Neural cell (in vitro differentiated cells): ENCODE data around the gene HS3ST5. TPM values are rescaled to one million over a fixed set of nuclear protein-coding genes. Genes with fewer than 3 reads are reported as not detected.

ENCODE experiments used
- H2AFZ ChIP-seq: fragments of 200-600, 300-800 bp; sonication (generic), shearing (Covaris generic); 2 replicates; pipeline ENCODE4 v1.6.0; 2014; ENCODE audit warnings: low read depth, mild to moderate bottlenecking, antibody characterized with exemption, low read length, moderate library complexity
- H3F3A ChIP-seq: fragments of 200-600 bp; shearing (Covaris generic); 2 replicates; pipeline ENCODE4 v1.6.1; 2016; ENCODE audit warnings: mild to moderate bottlenecking, moderate library complexity, mixed read lengths, antibody characterized with exemption, low read length; ENCODE audit not compliant: insufficient read depth, poor library complexity, severe bottlenecking
- H3K27ac ChIP-seq: fragments of 200-600, 300-800 bp; sonication (generic), shearing (Covaris generic); 2 replicates; pipeline ENCODE4 v1.5.1; 2014; ENCODE audit warnings: mild to moderate bottlenecking, low read length, moderate library complexity
- H3K27me3 ChIP-seq: fragments of 300-800, 200-600 bp; sonication (generic), shearing (Covaris generic); 2 replicates; pipeline ENCODE4 v1.6.0; 2014; ENCODE audit warnings: mild to moderate bottlenecking, low read depth, low read length, moderate library complexity; ENCODE audit not compliant: insufficient read depth
- H3K36me3 ChIP-seq: fragments of 300-800, 200-600 bp; sonication (generic), shearing (Covaris generic); 2 replicates; pipeline ENCODE4 v1.5.1; 2014; ENCODE audit warnings: mild to moderate bottlenecking, antibody characterized with exemption, low read length, moderate library complexity; ENCODE audit not compliant: insufficient read depth
- H3K4me2 ChIP-seq: fragments of 300-800, 200-600 bp; sonication (generic), shearing (Covaris generic); 2 replicates; pipeline ENCODE4 v1.6.0; 2014; ENCODE audit warnings: mild to moderate bottlenecking, low read length
- H3K4me3 ChIP-seq: fragments of 300-800, 200-600 bp; sonication (generic), shearing (Covaris generic); 2 replicates; pipeline ENCODE4 v1.5.1; 2014; ENCODE audit warnings: mild to moderate bottlenecking, low read length, moderate library complexity
- H3K79me2 ChIP-seq: fragments of 200-600 bp; shearing (Covaris generic); replicated peaks from 2 replicates; pipeline ENCODE4 v1.6.0; 2014; ENCODE audit warnings: mild to moderate bottlenecking, low read length, moderate library complexity; ENCODE audit not compliant: insufficient read depth
- H3K9ac ChIP-seq: fragments of 300-800, 200-600 bp; sonication (generic), shearing (Covaris generic); 2 replicates; pipeline ENCODE4 v1.6.1; 2016; ENCODE audit warnings: mild to moderate bottlenecking, low read length, mixed read lengths
- H3K9me2 ChIP-seq: fragments of 200-600 bp; shearing (Covaris generic); 2 replicates; pipeline ENCODE4 v1.6.1; 2016; ENCODE audit warnings: mild to moderate bottlenecking, low read length, mixed read lengths; ENCODE audit not compliant: insufficient read depth
- H3K9me3 ChIP-seq: fragments of 200-600, 300-800 bp; sonication (generic), shearing (Covaris generic); 2 replicates; pipeline ENCODE4 v1.6.1; 2016; ENCODE audit warnings: mild to moderate bottlenecking, mixed run types, low read length, moderate library complexity, mixed read lengths
- H4K20me1 ChIP-seq: fragments of 200-600 bp; shearing (Covaris generic); 2 replicates; pipeline ENCODE4 v1.6.1; 2016; ENCODE audit warnings: mild to moderate bottlenecking, mixed run types; ENCODE audit not compliant: insufficient read depth
- EP300 ChIP-seq: fragments of 450-650 bp; conservative IDR thresholded peaks from 2 replicates; pipeline ENCODE4 v1.6.1; 2014; ENCODE audit warnings: antibody characterized with exemption, mild to moderate bottlenecking, moderate library complexity; ENCODE audit not compliant: poor library complexity, severe bottlenecking
- EZH2 ChIP-seq: fragments of 200-600, 300-800 bp; shearing (Covaris generic), sonication (generic); IDR thresholded peaks from 2 replicates; pipeline ENCODE4 v1.6.1; 2014; ENCODE audit warnings: antibody characterized with exemption, low read length, borderline replicate concordance, mild to moderate bottlenecking; ENCODE audit not compliant: insufficient read depth, poor library complexity, severe bottlenecking
- MXI1 ChIP-seq: fragments of 450-650 bp; conservative IDR thresholded peaks from 2 replicates; pipeline ENCODE4 v1.6.1; 2014; ENCODE audit warnings: antibody characterized with exemption, mild to moderate bottlenecking; ENCODE audit not compliant: poor library complexity, severe bottlenecking
- POLR2AphosphoS5 ChIP-seq: IDR thresholded peaks from 2 replicates; pipeline ENCODE4 v1.6.1; 2012
- RAD21 ChIP-seq: fragments of 450-650 bp; conservative IDR thresholded peaks from 2 replicates; pipeline ENCODE4 v1.6.1; 2014; ENCODE audit warnings: antibody characterized with exemption, mild to moderate bottlenecking, moderate library complexity
- SMC3 ChIP-seq: fragments of 450-650 bp; conservative IDR thresholded peaks from 2 replicates; pipeline ENCODE4 v1.6.1; 2014; ENCODE audit warnings: antibody characterized with exemption, mild to moderate bottlenecking, moderate library complexity; ENCODE audit not compliant: poor library complexity
- TAF1 ChIP-seq: IDR thresholded peaks from 2 replicates; pipeline ENCODE4 v1.6.1; 2012; ENCODE audit warnings: low read depth
- polyA plus RNA-seq: library from polyadenylated mRNA; depleted of rRNA; stranded (reverse); fragments of >200 nt; gene quantifications from 2 replicates; pipeline ENCODE4 v1.2.3, GENCODE V29; 2014
- TF ChIP-seq, protein P1 (sequence below): IDR thresholded peaks from 2 replicates; pipeline ENCODE4 v1.6.1; 2012; ENCODE audit warnings: borderline replicate concordance
- TF ChIP-seq, protein P2 (sequence below): fragments of 450-650 bp; IDR thresholded peaks from 2 replicates; pipeline ENCODE4 v1.5.1; 2014; ENCODE audit warnings: antibody characterized with exemption, mild to moderate bottlenecking, moderate library complexity; ENCODE audit not compliant: poor library complexity, severe bottlenecking

HS3ST5 gene
- polyA plus RNA-seq, 1 donor from 2014 or later, result not detected

GRCh38 chr6:114039841-114040240 is 303.0 kb downstream of the HS3ST5 start:
- Histone ChIP-seq H3K9me3 (no peaks in the 10 kb centered on the region), H3K36me3 (no peaks in the 10 kb centered on the region), H4K20me1 (no peaks in the 10 kb centered on the region), H3K27me3 (no peaks in the 10 kb centered on the region), H3F3A (no peaks in the 10 kb centered on the region), H3K9me2 (no peaks in the 10 kb centered on the region), H3K4me3 (no peak overlapping the region), H3K79me2 (no peaks in the 10 kb centered on the region), H3K9ac (no peak overlapping the region), H2AFZ (no peak overlapping the region), H3K4me2 (no peak overlapping the region), H3K27ac (no peak overlapping the region)
- TF ChIP-seq RAD21, result no peak
- TF ChIP-seq POLR2AphosphoS5, result no peak
- TF ChIP-seq EZH2, result no peak
- TF ChIP-seq TAF1, result no peak
- TF ChIP-seq SMC3, result no peak
- TF ChIP-seq, protein P1, sequence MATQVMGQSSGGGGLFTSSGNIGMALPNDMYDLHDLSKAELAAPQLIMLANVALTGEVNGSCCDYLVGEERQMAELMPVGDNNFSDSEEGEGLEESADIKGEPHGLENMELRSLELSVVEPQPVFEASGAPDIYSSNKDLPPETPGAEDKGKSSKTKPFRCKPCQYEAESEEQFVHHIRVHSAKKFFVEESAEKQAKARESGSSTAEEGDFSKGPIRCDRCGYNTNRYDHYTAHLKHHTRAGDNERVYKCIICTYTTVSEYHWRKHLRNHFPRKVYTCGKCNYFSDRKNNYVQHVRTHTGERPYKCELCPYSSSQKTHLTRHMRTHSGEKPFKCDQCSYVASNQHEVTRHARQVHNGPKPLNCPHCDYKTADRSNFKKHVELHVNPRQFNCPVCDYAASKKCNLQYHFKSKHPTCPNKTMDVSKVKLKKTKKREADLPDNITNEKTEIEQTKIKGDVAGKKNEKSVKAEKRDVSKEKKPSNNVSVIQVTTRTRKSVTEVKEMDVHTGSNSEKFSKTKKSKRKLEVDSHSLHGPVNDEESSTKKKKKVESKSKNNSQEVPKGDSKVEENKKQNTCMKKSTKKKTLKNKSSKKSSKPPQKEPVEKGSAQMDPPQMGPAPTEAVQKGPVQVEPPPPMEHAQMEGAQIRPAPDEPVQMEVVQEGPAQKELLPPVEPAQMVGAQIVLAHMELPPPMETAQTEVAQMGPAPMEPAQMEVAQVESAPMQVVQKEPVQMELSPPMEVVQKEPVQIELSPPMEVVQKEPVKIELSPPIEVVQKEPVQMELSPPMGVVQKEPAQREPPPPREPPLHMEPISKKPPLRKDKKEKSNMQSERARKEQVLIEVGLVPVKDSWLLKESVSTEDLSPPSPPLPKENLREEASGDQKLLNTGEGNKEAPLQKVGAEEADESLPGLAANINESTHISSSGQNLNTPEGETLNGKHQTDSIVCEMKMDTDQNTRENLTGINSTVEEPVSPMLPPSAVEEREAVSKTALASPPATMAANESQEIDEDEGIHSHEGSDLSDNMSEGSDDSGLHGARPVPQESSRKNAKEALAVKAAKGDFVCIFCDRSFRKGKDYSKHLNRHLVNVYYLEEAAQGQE, result no peak
- TF ChIP-seq EP300, result no peak
- TF ChIP-seq MXI1, result no peak
- TF ChIP-seq, protein P2, sequence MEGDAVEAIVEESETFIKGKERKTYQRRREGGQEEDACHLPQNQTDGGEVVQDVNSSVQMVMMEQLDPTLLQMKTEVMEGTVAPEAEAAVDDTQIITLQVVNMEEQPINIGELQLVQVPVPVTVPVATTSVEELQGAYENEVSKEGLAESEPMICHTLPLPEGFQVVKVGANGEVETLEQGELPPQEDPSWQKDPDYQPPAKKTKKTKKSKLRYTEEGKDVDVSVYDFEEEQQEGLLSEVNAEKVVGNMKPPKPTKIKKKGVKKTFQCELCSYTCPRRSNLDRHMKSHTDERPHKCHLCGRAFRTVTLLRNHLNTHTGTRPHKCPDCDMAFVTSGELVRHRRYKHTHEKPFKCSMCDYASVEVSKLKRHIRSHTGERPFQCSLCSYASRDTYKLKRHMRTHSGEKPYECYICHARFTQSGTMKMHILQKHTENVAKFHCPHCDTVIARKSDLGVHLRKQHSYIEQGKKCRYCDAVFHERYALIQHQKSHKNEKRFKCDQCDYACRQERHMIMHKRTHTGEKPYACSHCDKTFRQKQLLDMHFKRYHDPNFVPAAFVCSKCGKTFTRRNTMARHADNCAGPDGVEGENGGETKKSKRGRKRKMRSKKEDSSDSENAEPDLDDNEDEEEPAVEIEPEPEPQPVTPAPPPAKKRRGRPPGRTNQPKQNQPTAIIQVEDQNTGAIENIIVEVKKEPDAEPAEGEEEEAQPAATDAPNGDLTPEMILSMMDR, result no peak

DNA sequence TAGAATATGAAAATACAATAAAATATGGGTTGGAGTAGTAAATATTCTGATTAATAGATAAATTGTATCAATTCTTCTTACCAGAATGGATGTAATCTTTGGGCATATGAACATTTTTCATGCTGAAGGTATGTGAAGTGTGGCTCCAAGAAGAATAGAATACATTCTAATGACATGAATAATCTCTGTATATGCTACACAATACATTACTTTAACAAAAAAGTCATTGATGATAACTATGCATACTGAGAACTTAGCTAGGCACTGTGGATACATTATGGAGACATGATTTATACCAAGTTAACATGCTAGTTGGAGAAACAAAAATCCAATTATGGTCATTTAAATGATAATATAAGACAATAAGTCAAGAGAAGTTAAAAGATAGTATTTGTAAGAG is 309.2 kb downstream of the HS3ST5 start:
- Histone ChIP-seq H3K9me3 (no peaks in the 10 kb centered on the region), H3K4me3 (no peak overlapping the region), H3K27ac (no peak overlapping the region), H3K9ac (no peak overlapping the region), H3K9me2 (no peaks in the 10 kb centered on the region), H3F3A (no peaks in the 10 kb centered on the region), H3K36me3 (no peaks in the 10 kb centered on the region), H2AFZ (no peak overlapping the region), H3K79me2 (no peaks in the 10 kb centered on the region), H4K20me1 (no peaks in the 10 kb centered on the region), H3K4me2 (no peak overlapping the region), H3K27me3 (no peaks in the 10 kb centered on the region)
- TF ChIP-seq, protein P2, result no peak
- no peak for TF ChIP-seq TAF1
